HG02763 (cell line): Measurements from ENCODE around the gene ECE1.
"Not testable (repeated sequence)": the region's sequence is repeated elsewhere in the genome, so short reads cannot be mapped to it uniquely, and the experiment has no call there.

ENCODE experiments used
- ATAC-seq: cut with Tn5 transposase; IDR thresholded peaks from one replicate; pipeline ENCODE4 v1.9.1; 2021; ENCODE audit warnings: mild to moderate bottlenecking, moderate library complexity; ENCODE audit not compliant: unreplicated experiment

The ECE1 gene

DNA sequence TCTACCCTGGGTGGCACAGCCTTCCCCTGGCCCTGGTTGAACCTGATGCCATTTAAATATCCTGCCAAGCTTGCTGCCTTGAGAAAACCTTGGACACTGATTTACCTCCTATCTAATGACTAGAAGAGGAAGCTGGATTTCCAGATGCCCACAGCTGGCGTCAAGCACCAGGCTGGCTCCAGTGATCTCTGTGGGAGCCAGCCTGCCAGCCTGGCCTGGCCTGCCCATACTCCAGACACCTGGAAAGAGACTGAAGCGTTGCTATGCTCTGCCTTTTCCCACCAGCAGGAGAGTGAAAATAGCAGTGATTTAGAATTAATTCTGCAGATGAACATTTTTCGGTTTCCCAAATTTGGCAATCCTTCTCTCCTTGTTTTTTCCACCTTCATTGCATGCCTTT lies 102.0 kb downstream of the ECE1 start:
- no peak for ATAC-seq

DNA sequence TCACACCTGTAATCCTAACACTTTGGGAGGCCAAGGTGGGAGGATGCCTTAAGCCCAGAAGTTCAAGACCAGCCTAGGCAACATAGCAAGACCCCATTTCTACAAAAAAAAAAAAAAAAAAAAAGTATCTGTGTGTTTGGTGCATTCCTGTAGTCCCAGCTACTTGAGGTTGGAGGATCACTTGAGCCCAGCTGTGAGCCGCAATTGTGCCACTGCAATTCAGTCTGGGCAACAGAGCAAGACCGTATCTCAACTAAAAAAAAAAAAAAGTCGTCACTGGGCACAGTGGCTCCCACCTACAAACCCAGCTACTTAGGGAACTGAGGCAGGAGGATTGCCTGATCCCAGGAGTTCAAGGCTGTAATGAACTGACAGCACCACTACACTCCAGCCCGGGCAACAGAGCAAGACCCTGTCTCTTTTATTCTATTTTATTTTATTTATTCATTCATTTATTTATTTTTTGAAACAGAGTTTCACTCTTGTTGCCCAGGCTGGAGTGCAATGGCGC lies 105.0 kb downstream of the ECE1 start:
- ATAC-seq, result no peak

DNA sequence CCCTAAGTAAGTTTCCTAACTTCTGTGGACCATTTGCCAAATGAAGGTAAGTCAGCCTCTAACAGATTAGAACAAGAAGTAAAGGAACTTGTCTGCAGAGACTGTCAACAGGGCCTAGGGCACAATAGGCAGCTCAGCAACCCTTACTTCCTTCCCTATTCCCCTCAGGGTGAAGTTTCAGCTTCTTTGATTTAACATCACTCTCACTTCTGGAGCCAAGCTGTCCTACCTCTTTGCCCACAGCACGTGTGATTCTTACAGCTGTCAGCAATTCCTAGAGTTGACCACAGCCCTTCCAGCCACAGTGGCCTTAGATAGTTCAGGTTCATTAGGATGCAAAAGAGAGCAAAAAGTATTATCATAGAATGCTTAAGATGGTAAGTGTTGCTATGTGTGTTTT lies 106.0 kb downstream of the ECE1 start:
- no peak for ATAC-seq

DNA sequence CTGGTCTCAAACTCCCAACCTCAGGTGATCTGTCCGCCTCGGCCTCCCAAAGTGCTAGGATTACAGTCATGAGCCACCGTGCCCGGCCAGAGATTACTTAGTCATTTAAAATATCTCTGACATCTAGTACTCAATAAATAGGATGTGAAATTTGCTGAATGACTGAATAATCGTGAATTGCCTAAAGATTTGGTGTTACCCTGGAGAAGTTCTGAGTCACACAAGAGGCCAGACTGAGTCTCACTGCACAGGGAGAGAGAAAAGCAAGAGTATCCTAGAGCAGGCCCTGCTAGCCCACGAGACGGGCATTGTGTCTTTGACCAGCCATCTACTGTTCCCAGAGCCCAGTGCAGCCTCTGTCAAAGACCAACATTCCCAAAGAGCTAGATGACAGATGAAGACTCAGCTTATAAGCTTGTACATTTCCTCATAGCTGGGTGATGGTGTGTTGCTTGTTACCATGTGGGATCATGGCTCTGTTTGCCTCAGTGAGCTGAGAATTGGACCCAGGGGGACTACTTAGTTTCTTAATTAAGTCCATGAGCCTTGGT lies 108.0 kb downstream of the ECE1 start:
- ATAC-seq, result no peak

DNA sequence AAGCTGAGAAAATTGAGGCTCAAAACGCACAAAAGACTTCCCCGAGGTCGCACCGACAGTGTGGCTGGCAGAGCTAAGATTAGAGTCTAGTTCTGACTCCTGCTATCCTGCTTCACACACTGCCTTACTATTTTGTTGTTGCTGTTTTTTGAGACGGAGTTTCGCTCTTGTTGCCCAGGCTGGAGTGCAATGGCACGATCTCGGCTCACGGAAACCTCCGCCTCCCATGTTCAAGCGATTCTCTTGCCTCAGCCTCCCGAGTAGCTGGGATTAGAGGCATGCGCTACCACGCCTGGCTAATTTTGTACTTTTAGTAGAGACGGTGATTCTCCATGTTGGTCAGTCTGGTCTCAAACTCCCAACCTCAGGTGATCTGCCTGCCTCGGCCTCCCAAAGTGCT lies 112.0 kb downstream of the ECE1 start:
- not testable (repeated sequence) for ATAC-seq

DNA sequence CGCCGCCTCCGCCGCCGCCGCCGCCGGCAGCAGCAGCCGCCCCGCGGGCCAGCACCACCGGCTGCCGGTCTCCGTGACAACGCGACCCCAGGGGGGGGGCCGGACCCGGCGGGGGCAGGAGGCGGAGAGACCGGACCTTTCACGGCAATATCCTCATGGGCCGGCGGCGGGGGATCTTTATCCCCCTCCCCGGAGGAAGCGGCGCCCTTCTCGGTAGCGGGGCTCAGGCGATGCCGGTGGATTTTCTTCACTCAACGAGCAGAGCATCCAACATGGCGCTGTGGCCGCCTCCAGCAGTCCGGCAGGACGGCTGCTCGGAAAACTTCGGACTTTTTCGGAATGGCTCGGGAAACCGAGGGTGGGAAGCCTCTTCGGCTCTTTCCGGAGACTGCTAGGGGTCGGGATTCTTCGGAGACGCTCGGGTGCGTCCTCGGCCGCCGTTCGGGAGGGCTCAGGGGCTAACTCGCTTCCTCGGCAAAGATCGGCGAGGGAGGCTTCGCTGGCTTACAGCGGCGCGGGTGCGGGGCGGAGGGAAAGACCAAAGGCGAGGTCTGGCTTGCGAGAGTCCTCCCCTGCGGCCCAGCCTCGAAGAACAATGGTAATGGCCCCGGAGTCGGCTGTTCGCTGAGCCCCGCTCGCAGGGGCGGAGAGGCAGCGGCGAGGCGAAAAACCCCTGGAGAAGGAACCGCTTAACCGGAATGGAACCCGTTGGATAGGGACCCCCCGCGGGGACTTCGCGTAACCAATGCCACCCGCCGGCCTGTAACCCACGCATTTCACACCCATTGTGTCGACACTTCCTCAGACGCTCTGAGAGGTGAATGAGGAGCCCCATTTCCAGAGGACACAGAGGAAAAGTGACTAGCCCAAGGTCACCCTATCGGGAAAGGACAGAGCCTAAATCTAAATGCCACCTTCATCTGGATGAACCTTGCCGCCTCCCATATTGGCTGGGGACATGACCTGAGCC lies 113.4 kb downstream of the ECE1 start, which contains the start of gene EIF4G3:
Gene EIF4G3 (minus strand): TSS at position 312 of the 970 bp plus-strand sequence. CDS start 174,155 bp downstream, outside the sequence.
- peak; percentile 84 for ATAC-seq

DNA sequence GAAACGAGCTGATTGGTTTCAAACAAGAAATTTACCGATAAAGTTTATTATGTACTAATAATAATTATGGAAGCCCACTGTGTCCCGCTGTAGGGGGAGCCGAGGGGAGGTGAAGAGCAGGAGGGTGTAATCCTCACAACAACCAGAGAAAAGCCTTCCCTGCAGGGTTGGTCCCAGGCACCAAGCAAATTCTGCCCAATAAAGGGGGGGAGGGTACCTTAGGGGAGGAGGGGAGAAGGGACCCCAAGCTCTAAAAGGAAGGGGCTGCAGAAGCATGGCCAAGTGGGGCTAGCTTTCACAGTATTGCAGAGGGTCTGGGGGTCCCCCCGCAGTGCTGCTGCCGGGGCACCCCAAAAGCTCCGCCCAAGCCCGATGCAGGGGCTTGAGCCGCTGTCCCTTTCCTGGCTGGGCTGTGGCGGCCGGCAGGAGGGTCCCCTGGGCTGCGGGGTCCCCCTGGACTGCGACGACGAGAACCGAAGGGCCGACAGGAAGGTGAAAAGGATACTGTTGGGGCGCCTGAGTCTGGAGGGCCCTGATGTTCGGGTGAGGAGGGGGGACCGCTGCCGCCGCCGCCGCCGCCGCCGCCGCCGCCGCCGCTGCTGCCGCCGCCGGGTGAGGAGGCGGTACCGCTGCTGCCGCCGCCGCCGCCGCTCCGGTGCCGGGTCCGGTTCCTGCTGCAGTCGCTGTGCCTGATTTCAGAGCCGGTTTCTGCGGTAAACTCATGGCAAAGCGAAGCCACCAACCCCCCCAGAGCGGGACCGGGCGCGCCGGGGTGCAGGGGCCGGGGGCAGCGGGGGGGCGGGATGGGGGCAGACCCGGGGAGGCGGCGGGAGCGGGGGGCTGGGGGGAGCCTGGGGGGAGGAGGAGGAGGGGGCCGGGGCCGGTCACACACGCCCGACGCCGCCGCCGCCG lies 114.3 kb downstream of the ECE1 start:
- peak; percentile 12 for ATAC-seq

DNA sequence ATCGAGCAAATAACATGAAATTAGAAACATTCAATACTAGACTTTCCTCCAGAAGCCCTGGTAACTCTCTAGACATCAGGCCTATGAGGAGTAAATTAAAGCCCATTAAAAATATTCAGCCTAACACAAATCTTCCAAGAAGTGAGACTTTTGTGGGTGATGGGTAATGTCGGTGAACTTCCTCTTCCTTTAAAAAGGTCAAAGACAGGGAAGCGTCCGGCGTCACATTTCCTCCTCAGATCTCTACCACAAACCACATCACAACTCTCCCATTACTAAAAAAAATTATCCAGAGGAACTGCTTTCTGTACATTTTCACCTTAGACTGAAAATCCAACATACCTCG lies 115.0 kb downstream of the ECE1 start:
- ATAC-seq, result no peak

DNA sequence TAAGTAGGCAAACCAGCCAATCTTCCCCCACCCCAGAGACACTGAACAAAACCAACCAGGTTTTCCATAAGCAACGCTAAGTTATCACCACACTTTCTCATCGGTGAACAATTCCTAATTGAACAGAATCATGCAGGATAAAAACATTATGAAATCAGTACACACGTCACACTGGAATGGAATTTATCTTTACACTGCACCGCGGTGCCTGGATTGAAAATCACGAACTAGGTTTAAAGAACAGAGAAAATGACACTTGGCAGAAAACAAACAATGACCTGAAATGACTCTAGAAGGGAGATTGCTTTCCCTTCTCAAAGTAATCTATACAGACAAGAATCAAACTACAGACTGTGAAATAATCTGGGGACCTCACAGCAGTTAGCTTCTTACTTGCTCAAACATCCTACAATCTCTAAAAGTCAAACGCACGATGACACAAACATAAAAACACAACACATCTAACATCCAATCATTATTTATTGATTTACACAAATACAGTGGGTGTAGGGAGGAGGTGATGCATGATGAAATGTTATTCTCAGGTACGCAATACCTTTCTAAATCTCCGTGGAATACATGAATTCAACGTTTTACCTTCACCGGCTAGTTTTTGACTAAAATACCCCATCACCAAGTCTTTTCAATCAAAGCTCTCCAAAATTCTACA lies 115.5 kb downstream of the ECE1 start:
- no peak for ATAC-seq

DNA sequence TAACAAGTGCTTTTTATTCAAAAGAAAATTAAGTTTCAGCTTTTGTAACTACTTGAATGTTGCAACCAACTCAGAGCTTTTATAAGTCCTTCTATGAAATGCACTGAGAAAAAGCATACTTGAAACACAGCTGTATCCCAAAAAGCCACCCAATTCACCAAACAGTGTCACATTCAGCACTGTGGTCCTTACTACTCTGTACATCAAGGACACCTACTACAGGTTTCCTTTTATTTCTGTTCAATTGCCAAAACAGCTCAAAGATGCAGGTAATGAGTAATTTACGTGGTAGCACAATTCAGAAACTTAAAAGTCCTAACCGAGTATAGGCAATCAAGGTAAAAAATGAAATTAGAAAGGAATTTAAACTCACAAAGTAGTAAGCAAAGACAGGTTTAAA lies 116.0 kb downstream of the ECE1 start:
- no peak for ATAC-seq

DNA sequence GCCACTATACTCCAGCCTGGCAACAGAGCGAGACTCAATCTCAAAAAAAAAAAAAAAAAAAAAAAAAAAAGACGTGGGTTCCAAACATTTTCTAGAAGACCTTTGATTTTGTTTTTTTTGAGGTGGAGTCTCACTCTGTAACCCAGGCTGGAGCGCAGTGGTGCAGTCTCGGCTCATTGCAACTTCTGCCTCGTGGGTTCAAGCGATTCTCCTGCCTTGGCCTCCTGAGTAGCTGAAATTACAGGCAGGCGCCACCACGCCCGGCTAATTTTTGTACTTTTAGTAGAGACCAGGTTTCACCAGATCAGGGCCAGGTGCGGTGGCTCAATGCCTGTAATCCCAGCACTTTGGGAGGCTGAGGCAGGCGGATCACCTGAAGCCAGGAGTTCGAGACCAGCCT lies 117.2 kb downstream of the ECE1 start:
- not testable (repeated sequence) for ATAC-seq

DNA sequence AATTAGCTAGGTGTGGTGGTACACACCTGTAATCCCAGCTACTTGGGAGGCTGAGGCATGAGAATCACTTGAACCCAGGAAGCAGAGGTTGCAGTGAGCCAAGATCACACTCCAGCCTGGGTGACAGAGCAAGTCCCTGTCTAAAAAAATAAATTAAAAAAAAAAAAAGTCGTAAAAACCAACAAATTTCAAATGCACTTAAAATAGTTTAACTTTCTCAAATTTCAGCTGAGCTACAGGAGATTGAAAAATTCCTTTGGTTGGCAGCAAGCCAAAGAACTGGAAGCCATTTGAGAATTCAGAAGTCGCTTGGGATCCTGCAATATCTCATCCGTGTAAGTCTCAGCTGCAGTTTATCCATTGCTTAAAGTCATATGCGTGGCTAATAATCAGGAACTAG lies 119.4 kb downstream of the ECE1 start:
- not testable (repeated sequence) for ATAC-seq

DNA sequence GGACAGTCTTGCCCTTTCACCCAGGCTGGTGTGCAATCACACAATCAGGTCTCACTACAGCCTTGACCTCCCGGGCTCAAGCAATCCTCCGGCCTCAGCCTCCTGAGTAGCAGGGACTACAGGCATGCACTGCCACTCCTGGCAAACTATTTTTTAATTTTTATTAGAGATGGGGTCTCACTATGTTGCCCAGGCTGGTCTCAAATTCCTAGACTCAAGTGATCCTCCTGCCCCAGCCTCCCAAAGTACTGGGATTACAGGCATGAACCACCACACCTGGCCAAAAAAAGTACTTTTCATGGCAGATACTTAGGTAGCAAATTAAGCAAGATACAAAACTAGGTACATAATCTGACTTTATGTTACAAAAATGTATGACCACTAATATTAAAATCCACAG lies 121.8 kb downstream of the ECE1 start:
- ATAC-seq, result no peak
